Measurements from ENCODE around the gene CEACAM8. TPM values are rescaled to one million over a fixed set of nuclear protein-coding genes. Genes with fewer than 3 reads are reported as not detected.

CEACAM8 gene
- total RNA-seq, 4 donors from 2014 or later, result not detected

GRCh38 chr19:42589792-42590191, 4.9 kb downstream of the CEACAM8 start:
- no peaks in the 10 kb centered on the region for H3K4me1 ChIP-seq
- H3K27me3 ChIP-seq, result no peaks in the 10 kb centered on the region
- 100% methylated on average over 1 of the region's 7 CpGs for WGBS, 2 donors (ENCODE audit: low coverage in 1 of 2)
- TF ChIP-seq EP300 (IDR thresholded peaks at IDR 0.05) (no peak), POLR2A (IDR thresholded peaks at IDR 0.05) (no peak), POLR2AphosphoS5 (IDR thresholded peaks at IDR 0.05) (no peak), CTCF (IDR thresholded peaks at IDR 0.05) (no peak)
- H3K36me3 ChIP-seq, result no peaks in the 10 kb centered on the region
- H3K9me3 ChIP-seq, result no peaks in the 10 kb centered on the region
- no peak overlapping the region for H3K4me3 ChIP-seq
- H3K27ac ChIP-seq, result no peak overlapping the region
- no peak for ATAC-seq

GRCh38 chr19:42584466-42584865, 10.3 kb downstream of the CEACAM8 start:
- Histone ChIP-seq H3K4me3 (no peak overlapping the region), H3K36me3 (no peaks in the 10 kb centered on the region), H3K4me1 (no peaks in the 10 kb centered on the region), H3K27me3 (peaks cover 7% of the 10 kb centered on the region), H3K27ac (no peak overlapping the region), H3K9me3 (no peaks in the 10 kb centered on the region)
- no peak for TF ChIP-seq POLR2A (IDR thresholded peaks at IDR 0.05)
- no peak for TF ChIP-seq CTCF (IDR thresholded peaks at IDR 0.05)
- no peak for TF ChIP-seq POLR2AphosphoS5 (IDR thresholded peaks at IDR 0.05)
- TF ChIP-seq EP300 (IDR thresholded peaks at IDR 0.05), result no peak
- ATAC-seq, result no peak

- 50 to 75% methylated on average over 1 of the region's 1 CpG for WGBS, 2 donors (ENCODE audit: low coverage in 1 of 2)
- H3K4me1 ChIP-seq, result no peaks in the 10 kb centered on the region
- H3K27me3 ChIP-seq, result peaks cover 11% of the 10 kb centered on the region
- no peak overlapping the region for H3K4me3 ChIP-seq
- no peaks in the 10 kb centered on the region for H3K36me3 ChIP-seq
- ATAC-seq, result no peak
- H3K9me3 ChIP-seq, result no peaks in the 10 kb centered on the region
- TF ChIP-seq POLR2AphosphoS5 (IDR thresholded peaks at IDR 0.05), result no peak
- no peak for TF ChIP-seq POLR2A (IDR thresholded peaks at IDR 0.05)
- no peak for TF ChIP-seq EP300 (IDR thresholded peaks at IDR 0.05)
- no peak for TF ChIP-seq CTCF (IDR thresholded peaks at IDR 0.05)
- H3K27ac ChIP-seq, result no peak overlapping the region
These were observed 17.7 kb downstream of the CEACAM8 start for GRCh38 chr19:42577016-42577415.

- no peak overlapping the region for H3K27ac ChIP-seq
- peaks cover 11% of the 10 kb centered on the region for H3K27me3 ChIP-seq
- no peak for ATAC-seq
- no peak for TF ChIP-seq CTCF (IDR thresholded peaks at IDR 0.05)
- no peak for TF ChIP-seq POLR2A (IDR thresholded peaks at IDR 0.05)
- no peak for TF ChIP-seq EP300 (IDR thresholded peaks at IDR 0.05)
- TF ChIP-seq POLR2AphosphoS5 (IDR thresholded peaks at IDR 0.05), result no peak
- H3K4me3 ChIP-seq, result no peak overlapping the region
- 77 to 92% methylated on average over 2 of the region's 2 CpGs for WGBS, 2 donors (ENCODE audit: low coverage in 1 of 2)
- H3K36me3 ChIP-seq, result no peaks in the 10 kb centered on the region
- H3K4me1 ChIP-seq, result no peaks in the 10 kb centered on the region
- H3K9me3 ChIP-seq, result no peaks in the 10 kb centered on the region
These were observed 18.5 kb downstream of the CEACAM8 start for GRCh38 chr19:42576241-42576640.

GRCh38 chr19:42573642-42574041, 21.1 kb downstream of the CEACAM8 start:
- no peak for TF ChIP-seq EP300 (IDR thresholded peaks at IDR 0.05)
- TF ChIP-seq CTCF (IDR thresholded peaks at IDR 0.05), result no peak
- TF ChIP-seq POLR2A (IDR thresholded peaks at IDR 0.05), result no peak
- no peak for TF ChIP-seq POLR2AphosphoS5 (IDR thresholded peaks at IDR 0.05)
- H3K27ac ChIP-seq, result no peak overlapping the region

More at GRCh38 chr19:42573642-42574041, 21.1 kb downstream of the CEACAM8 start:
- Histone ChIP-seq H3K36me3 (no peaks in the 10 kb centered on the region), H3K4me3 (no peak overlapping the region), H3K4me1 (no peaks in the 10 kb centered on the region), H3K9me3 (no peaks in the 10 kb centered on the region), H3K27me3 (peaks cover 5% of the 10 kb centered on the region)
- no peak for ATAC-seq
- WGBS, 2 donors (ENCODE audit: low coverage in 1 of 2), result 43 to 50% methylated on average over 1 of the region's 1 CpG

Data from gastroesophageal sphincter (tissue), 4 donors.